Esophagus mucosa (tissue), 1 donor: ENCODE data around the gene POU3F2. TPM values are rescaled to one million over a fixed set of nuclear protein-coding genes. Genes with fewer than 3 reads are reported as not detected.

Experiments used
- ATAC-seq: fragments of 200-7000 bp; cut with Tn5 transposase; one replicate; pipeline ENCODE4 v1.9.1; 2020
- total RNA-seq: library from RNA; stranded (reverse); gene quantifications from one replicate; pipeline ENCODE4 v1.2.4, GENCODE V29; 2023
- donor health status: DM: yes; HTN: yes; CAD: no.

The POU3F2 gene
- total RNA-seq, 1 donor from 2014 or later = not detected

GRCh38 chr6:98831057-98831958, 3.1 kb upstream of the POU3F2 start:
- no peak for ATAC-seq

- ATAC-seq = no peak
Measured at GRCh38 chr6:98831959-98832283, 2.5 kb upstream of the POU3F2 start.

- ATAC-seq = peak; percentile 72
Measured at GRCh38 chr6:98832284-98833056, 1.9 kb upstream of the POU3F2 start.

DNA sequence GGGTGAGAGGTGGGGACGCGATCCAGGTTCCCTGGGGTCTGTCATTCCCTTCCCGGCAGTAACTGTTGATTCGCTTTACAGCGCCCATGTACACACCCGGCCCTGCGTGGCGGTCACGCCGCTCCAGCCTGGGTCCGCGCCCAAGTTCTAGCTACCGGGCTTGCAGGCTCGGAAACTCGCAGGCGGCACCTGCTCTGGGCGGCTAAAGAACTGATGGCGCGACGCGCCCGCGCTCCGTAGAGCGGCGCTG, 1.4 kb upstream of the POU3F2 start:
- peak; percentile 51 for ATAC-seq

DNA sequence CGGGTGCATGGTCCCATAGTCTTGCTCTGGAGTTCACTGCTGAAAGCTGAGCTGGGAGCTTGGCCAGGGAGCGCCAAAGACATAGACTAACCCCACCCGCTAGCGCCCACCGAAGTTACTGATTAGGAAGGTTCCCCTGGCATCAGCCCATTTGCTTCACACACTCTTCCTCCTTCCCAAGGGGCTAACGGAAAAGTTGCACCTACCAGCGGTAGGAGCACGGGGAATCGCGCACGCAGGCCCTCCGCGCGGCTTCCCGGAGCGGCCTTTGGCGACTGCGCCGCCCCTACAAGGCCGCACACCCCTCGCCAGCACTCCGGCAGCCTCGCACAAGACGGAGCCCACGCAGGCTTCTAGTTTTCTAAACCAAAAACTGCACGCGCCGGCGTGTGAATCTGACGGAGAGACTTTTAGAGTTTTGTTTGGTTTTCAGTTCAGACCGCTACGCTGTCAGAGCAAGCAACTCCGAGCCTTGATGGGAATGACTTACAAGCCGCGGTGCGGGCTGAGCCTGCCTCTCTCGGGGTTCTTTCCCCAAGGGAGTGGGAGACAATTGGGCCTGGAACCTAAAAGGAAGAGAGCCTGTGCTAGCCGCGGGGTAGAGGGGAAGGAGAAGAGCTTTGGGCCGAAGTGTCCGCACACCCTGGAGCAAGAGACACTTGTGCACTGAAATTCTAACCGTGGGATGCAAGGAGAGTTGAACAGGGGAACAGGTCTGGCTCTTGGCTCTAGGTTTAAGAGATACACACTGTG, 891 bp upstream of the POU3F2 start:
- ATAC-seq = no peak

GRCh38 chr6:98835149-98836024, 1.0 kb downstream of the POU3F2 start:
- no peak for ATAC-seq

DNA sequence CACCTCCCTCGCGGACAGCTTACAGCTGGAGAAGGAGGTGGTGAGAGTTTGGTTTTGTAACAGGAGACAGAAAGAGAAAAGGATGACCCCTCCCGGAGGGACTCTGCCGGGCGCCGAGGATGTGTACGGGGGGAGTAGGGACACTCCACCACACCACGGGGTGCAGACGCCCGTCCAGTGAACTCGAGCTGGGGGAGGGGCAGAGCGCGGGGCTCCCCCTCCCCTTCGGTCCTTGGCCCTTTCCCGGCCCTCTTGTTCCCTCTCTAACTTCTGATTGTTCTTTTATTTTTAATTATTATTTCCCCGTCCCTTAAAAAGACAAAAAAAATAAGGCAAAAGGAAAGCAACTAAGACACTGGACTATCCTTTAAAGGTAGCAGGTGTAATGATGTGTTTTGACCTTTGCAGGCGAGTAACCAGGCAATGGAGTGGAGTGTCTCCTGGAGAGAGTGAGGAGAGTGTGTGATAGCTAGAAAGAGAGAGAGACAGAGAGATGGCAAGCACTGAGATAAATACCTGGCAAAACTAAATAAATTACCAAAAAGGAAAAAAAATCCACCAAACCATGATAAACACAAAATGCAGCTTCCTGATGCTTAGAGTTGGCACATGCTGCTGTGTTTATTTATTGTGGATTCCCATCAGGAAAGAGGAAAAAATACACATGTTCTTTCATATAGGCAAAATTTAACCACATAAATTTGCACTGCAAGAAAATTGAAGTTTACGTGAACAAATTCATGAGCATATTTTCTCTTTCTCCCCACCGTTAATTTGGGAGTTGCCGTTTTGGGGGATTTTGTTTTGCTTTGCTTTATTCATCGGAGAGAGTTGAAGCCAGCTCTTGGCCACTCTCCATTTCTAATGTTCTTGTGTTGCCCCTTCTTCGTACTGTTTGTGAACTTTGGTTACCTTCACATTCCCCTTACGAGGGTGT, 1.9 kb downstream of the POU3F2 start:
- no peak for ATAC-seq

- no peak for ATAC-seq
Measured at GRCh38 chr6:98836962-98837944, 2.9 kb downstream of the POU3F2 start.

DNA sequence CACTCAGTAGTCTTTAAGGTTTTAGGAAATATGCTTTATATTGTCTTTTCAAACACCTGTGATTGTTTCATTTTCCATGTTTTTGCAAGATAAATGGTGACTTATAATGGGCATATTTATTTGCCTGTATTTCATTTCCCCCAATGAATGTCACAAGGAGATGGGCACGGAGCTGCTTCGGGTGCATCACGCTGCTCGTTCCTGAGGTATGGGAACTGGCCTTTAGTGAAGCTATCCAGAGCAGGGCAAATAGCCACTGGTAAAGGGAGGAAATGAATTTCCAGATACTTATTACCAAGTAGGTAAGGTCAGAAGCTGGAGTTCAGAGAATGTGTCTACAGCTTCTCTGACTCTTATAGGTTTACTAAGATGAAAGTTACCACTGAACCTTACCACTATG, 3.7 kb downstream of the POU3F2 start:
- ATAC-seq = no peak

GRCh38 chr6:98838975-98839374, 4.6 kb downstream of the POU3F2 start:
- ATAC-seq = no peak

GRCh38 chr6:98839781-98840361, 5.5 kb downstream of the POU3F2 start:
- no peak for ATAC-seq

GRCh38 chr6:98840385-98840784, 6.0 kb downstream of the POU3F2 start:
- no peak for ATAC-seq

GRCh38 chr6:98840996-98841513, 6.7 kb downstream of the POU3F2 start:
- ATAC-seq = no peak

DNA sequence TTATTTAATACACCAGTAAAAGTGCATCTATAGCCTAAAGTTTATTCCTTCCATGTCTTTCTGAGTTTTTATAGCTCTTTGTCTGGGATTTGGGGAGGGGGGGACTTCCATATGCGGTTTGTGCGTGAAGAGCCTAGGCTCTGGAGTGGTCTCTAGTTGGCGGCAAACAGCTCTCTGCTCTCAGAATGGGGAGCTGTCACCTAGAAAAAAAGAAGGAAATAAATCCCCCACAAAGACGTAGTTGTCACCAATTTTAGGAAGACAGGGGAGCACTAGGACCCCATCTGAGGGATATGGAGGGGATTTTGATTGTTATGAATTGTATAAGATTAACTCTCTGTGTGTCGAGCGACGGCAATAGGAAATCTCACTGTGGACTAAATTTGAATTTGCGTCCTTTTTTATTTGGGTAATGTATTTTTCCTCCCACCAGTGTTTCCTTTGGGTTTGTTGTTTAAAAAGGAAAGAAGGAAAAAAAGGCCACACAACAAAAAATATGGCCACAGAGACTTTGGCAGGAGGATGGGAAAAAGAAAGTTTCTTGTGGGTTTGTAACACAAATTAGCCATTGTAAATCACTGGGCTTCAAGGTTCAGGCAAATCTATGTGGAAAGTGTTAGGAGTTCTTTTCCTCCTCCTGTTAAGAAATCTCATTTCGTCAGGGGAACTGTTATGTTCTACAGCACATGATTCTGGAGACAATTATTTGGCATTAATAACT, 7.4 kb downstream of the POU3F2 start:
- ATAC-seq = no peak

DNA sequence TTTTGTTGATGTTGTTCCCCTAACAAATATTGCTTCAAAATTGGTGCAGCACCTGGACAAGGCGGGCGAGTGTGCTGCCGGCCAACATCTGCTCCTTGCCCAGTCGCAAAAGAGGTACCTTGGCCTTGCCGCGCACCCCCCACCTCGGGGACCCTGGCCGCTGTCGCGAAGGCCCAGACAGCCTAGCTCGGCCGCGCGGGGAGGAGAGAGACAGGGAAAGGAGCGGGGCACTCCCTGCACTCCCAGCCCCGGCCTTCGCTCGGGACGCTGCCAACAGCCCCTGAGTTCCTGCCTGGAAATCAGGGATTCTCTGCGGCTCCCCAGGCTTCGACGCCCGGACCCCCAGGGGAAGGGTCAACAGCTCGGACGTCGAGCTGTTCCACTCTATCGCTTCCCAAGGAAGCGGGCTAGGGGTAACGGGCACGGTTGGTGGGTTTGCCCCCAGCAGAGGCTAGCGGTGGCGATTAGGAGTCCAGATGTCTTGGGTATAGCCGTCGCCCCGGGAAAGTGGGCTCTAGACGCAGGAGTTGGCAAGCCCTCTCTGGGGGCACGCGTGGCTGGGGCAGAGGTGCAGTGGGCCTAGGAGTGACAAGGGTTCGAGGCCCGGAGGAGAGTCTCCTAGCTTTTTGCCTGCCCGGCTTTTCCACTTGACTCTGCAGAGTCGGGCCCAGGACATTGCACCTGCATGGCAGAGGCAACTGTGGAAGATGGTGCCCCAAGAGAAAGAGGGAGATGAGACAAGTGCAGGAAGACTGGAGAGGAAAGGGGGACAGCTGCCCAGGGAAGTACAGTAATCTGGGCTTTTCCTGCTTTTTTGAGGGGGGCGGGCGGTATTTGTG, 8.2 kb downstream of the POU3F2 start:
- no peak for ATAC-seq

DNA sequence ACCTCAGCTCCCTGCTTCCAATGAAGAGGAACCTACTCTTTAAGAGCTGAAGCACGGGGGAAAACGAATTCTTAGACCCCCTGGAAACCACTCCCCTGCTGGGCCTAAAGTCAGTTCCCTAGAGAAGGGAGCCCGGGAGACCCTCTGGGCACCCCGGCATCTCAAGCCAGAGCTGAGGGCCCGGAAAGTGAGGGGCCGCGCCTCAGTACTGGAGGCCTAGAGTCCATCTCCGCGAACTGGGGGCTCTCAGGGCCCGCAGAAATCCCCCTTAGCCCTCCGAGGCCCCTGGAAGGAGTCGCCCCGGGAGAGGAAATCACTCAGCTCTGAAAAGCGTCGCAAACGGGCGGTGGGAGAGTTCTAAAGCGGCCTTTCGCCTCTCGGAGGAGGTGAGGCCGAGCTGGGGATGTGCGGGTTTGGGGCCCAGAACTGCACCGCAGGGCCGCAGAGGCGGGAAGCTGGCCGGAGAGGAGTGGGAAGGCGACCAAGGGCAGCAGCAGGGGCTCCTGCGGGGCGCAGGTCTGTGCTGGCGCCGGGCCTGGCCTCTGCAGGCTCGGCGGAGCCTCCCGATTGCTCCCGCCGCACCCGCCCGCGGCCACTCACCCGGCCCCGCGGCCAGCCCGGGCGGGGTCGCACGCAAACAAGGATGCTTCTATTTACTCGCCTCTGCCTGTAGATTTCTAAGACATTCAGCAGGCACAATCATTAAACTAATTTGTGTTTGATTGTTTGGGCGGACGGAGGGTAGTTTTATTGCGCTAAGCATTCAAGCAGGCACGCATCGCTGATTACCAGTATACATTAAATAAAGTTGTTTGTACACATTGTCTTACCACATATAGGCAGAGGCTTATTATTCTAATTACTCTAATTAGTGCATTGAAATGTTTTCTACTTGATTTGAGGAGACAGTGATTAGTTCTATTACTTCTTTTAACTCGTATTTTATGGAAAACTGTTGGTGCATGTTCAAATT, 9.2 kb downstream of the POU3F2 start:
- ATAC-seq = no peak
